GM10266 (cell line): Measurements from ENCODE around the gene LRP2.

Experiments used
- DNase-seq: peaks from one replicate; pipeline ENCODE4 v3.0.0; 2012; ENCODE audit errors: extremely low spot score
- TF ChIP-seq, protein P1 (sequence below): IDR thresholded peaks from 2 replicates; pipeline ENCODE4 v1.5.1; 2012; ENCODE audit warnings: mild to moderate bottlenecking, low read depth; ENCODE audit not compliant: control insufficient read depth, insufficient read depth; ENCODE audit errors: missing control alignments

Gene LRP2

DNA sequence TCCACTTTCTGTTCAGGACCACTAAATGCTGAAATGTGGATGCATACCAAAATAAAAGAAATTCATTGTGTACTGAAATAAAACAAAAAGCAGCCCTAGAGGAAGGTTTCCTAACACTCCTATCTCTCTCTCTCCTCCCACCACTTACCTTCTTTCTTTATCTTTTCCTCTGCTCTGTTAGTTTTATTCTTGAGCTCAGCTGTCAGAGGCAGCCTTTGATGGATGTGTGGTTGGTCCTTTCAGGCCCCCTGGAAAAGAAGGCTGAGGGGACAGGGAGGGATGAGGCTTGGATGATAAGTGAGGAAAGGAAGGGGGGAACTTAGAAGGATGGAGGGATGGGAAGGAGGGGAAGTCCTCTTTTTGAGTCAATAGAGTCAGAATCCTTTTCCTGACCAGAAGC, 245.3 kb downstream of the LRP2 start:
- TF ChIP-seq, protein P1, sequence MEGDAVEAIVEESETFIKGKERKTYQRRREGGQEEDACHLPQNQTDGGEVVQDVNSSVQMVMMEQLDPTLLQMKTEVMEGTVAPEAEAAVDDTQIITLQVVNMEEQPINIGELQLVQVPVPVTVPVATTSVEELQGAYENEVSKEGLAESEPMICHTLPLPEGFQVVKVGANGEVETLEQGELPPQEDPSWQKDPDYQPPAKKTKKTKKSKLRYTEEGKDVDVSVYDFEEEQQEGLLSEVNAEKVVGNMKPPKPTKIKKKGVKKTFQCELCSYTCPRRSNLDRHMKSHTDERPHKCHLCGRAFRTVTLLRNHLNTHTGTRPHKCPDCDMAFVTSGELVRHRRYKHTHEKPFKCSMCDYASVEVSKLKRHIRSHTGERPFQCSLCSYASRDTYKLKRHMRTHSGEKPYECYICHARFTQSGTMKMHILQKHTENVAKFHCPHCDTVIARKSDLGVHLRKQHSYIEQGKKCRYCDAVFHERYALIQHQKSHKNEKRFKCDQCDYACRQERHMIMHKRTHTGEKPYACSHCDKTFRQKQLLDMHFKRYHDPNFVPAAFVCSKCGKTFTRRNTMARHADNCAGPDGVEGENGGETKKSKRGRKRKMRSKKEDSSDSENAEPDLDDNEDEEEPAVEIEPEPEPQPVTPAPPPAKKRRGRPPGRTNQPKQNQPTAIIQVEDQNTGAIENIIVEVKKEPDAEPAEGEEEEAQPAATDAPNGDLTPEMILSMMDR = no peak
- DNase-seq = no peak

GRCh38 chr2:169116327-169116726, 246.0 kb downstream of the LRP2 start:
- TF ChIP-seq, protein P1 = no peak
- DNase-seq = no peak

GRCh38 chr2:169114056-169114455, 248.3 kb downstream of the LRP2 start:
- TF ChIP-seq, protein P1 = no peak
- DNase-seq = no peak

- DNase-seq = no peak
- TF ChIP-seq, protein P1 = no peak
Observed at GRCh38 chr2:169112841-169113240, 249.5 kb downstream of the LRP2 start.

- DNase-seq = no peak
- TF ChIP-seq, protein P1 = no peak
Observed at GRCh38 chr2:169110916-169111315, 251.4 kb downstream of the LRP2 start.

DNA sequence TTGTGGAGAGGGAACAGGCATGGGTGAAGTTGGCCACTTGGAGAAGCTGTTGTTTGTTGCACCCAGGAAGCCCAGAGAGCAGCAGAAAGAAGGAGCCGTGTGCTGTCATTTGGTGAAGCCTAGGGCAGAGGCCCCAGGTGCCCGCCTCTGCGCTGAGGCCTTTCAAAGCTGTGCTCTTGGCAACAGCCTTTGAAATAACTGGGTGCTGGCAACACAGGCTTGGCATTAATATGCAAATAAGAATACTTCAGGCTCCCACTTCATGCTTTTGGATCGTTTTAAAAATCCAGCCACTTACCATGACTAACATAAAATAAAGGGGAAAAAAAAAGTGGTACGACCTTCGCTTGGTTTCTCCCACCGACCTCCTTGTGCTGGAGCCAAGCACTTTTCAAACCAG, 251.9 kb downstream of the LRP2 start:
- TF ChIP-seq, protein P1 = no peak
- DNase-seq = no peak

DNA sequence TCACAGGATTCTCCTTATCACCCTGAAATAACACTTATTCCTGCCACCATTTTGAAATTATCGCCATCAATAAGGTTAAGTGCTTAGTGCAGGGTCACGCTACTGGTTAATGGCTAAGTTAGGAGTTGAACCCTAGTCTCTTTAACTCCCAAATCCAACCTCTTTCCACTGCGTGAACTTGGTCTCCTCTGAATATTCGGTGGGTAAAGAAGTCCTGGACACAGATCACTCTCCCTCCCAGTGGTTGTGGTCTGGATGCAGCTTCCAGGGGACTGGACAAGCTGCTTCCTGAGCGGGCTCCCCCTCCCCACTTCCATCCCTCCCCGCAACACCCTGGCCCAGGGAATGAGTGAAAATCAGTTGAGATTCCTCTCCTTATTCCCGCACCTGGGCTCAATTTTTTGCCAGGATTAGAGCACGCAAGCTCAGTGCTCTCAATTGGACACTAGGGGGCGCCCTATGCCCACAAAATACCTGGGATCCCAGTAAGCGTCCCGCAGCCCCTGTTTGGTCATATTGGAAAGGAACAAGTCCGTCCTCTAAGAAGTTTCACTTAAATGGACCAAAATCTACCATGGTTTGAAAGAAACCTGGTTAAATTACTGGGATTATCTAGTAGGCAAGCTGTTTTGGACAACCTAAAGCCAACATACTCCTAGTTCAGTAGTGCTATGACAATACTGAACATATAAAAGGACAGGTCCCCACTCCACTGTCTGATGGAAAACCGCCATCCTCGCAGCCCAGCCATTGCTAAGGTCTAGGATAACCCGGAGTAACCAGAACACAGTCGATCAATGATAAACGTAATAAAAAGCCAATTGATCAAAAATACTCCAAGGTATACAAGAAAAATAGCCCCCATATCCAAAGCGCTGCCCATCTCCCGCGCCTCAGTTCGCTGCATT, 252.6 kb downstream of the LRP2 start:
- TF ChIP-seq, protein P1 = peak; percentile 86
- peak; percentile 57 for DNase-seq
